ENCODE measurements around the gene CDH16. TPM values are rescaled to one million over a fixed set of nuclear protein-coding genes. Genes with fewer than 3 reads are reported as not detected.
"Not testable (repeated sequence)": the region's sequence is repeated elsewhere in the genome, so short reads cannot be mapped to it uniquely, and the experiment has no call there.

Gene CDH16
- total RNA-seq, 1 experiment from 2014 or later = not detected

DNA sequence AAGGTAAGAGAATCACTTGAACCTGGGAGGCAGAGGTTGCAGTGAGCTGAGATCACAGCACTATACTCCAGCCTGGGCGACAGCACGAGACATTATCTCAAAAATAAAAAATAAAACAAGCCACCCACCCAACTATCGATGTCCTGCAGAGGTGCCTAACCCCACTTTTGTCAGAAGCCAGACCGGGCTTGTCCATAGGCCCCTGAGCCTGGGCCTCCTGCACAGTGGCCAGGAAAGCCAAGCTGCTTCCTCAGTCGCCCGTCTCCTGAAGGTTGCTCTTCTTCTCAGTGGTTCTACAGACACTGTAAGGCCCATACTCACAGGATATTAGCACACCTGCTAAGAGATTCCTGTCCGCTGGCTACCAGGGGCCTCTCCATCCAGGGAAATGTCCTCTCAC is 27.9 kb upstream of the CDH16 start:
- intact Hi-C loops (cut with micrococcal nuclease; ENCODE audit: unreplicated experiment) = loop anchor here (5.0 kb wide), 1 partner anchor 49 kb away; no protein-coding TSS in a partner anchor
- no TSS peak for BruUV-seq (replicated peaks)
- H3K9me3 ChIP-seq (ENCODE audit: low read depth, low read length, poor library complexity, severe bottlenecking) = peaks cover 6% of the 10 kb centered on the region
- DNase-seq (ENCODE audit: low spot score) = no peak
- H3K4me1 ChIP-seq (ENCODE audit: insufficient read depth, low read length, poor library complexity, severe bottlenecking) = no peaks in the 10 kb centered on the region
- CTCF ChIA-PET = no interaction called here
- TF ChIP-seq, protein P1, sequence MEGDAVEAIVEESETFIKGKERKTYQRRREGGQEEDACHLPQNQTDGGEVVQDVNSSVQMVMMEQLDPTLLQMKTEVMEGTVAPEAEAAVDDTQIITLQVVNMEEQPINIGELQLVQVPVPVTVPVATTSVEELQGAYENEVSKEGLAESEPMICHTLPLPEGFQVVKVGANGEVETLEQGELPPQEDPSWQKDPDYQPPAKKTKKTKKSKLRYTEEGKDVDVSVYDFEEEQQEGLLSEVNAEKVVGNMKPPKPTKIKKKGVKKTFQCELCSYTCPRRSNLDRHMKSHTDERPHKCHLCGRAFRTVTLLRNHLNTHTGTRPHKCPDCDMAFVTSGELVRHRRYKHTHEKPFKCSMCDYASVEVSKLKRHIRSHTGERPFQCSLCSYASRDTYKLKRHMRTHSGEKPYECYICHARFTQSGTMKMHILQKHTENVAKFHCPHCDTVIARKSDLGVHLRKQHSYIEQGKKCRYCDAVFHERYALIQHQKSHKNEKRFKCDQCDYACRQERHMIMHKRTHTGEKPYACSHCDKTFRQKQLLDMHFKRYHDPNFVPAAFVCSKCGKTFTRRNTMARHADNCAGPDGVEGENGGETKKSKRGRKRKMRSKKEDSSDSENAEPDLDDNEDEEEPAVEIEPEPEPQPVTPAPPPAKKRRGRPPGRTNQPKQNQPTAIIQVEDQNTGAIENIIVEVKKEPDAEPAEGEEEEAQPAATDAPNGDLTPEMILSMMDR (conservative IDR thresholded peaks at IDR 0.05; ENCODE audit: low read depth, low read length) = no peak
- no peak for TF ChIP-seq EZH2 (IDR thresholded peaks at IDR 0.05; ENCODE audit: borderline replicate concordance, low read depth, low read length, poor library complexity, severe bottlenecking)
- H3K4me3 ChIP-seq (ENCODE audit: low read depth, low read length, poor library complexity, severe bottlenecking) = no peak overlapping the region
- no peak overlapping the region for H3K27ac ChIP-seq (ENCODE audit: low read depth, low read length, poor library complexity, severe bottlenecking)
- POLR2A ChIA-PET (ENCODE audit: low non-redundant PET) = no interaction called here
- H3K27me3 ChIP-seq (replicated peaks; ENCODE audit: insufficient read depth, low read depth, low read length, poor library complexity) = no peaks in the 10 kb centered on the region
- peaks cover 18% of the 10 kb centered on the region for H3K36me3 ChIP-seq (ENCODE audit: insufficient read depth, low read length, poor library complexity, severe bottlenecking)

DNA sequence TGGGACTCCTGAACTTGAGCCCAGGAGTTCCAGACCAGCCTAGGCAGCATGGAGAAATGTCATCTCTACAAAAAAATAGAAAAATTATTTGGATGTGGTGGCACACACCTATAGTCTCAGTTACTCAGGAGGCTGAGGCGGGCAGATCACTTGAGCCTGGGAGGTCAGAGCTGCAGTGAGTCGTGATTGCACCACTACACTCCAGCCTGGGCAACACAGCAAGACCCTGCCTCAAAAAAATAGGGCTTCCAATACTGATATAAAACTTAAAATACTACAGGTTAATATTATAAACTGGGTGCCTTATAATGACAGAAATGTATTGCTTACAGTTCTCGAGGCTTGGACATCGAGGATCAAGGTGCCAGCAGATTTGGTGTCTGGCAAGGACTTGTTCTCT is 27.3 kb upstream of the CDH16 start:
- no peak overlapping the region for H3K27ac ChIP-seq (ENCODE audit: low read depth, low read length, poor library complexity, severe bottlenecking)
- TF ChIP-seq, protein P1 (conservative IDR thresholded peaks at IDR 0.05; ENCODE audit: low read depth, low read length) = no peak
- no peak for TF ChIP-seq EZH2 (IDR thresholded peaks at IDR 0.05; ENCODE audit: borderline replicate concordance, low read depth, low read length, poor library complexity, severe bottlenecking)
- intact Hi-C loops (cut with micrococcal nuclease; ENCODE audit: unreplicated experiment) = loop anchor here (5.0 kb wide), 1 partner anchor 49 kb away; no protein-coding TSS in a partner anchor
- no peaks in the 10 kb centered on the region for H3K9me3 ChIP-seq (ENCODE audit: low read depth, low read length, poor library complexity, severe bottlenecking)
- DNase-seq (ENCODE audit: low spot score) = no peak
- CTCF ChIA-PET = no interaction called here
- BruUV-seq (replicated peaks) = no TSS peak
- H3K36me3 ChIP-seq (ENCODE audit: insufficient read depth, low read length, poor library complexity, severe bottlenecking) = peaks cover 24% of the 10 kb centered on the region
- no peak overlapping the region for H3K4me3 ChIP-seq (ENCODE audit: low read depth, low read length, poor library complexity, severe bottlenecking)
- H3K4me1 ChIP-seq (ENCODE audit: insufficient read depth, low read length, poor library complexity, severe bottlenecking) = no peaks in the 10 kb centered on the region
- POLR2A ChIA-PET (ENCODE audit: low non-redundant PET) = no interaction called here
- no peaks in the 10 kb centered on the region for H3K27me3 ChIP-seq (replicated peaks; ENCODE audit: insufficient read depth, low read depth, low read length, poor library complexity)

DNA sequence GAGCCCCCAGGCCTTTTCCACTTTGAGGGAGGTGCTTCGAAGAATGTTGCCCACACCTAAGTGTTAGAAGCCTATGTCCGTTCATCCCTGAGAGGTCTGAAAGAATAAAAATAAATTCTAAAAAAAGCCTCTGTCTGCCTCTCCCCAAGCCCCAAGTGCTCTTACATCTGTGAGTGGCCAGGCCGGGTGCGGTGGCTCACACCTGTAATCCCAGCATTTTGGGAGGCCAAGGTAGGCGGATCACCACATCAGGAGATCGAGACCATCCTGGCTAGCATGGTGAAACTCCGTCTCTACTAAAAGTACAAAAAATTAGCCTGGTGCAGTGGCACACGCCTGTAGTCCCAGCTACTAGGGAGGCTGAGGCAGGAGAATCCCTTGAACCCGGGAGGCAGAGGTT is 26.3 kb upstream of the CDH16 start:
- H3K27ac ChIP-seq (ENCODE audit: low read depth, low read length, poor library complexity, severe bottlenecking); BruUV-seq (replicated peaks); H3K4me3 ChIP-seq (ENCODE audit: low read depth, low read length, poor library complexity, severe bottlenecking); DNase-seq (ENCODE audit: low spot score); CTCF ChIA-PET; H3K27me3 ChIP-seq (replicated peaks; ENCODE audit: insufficient read depth, low read depth, low read length, poor library complexity); H3K9me3 ChIP-seq (ENCODE audit: low read depth, low read length, poor library complexity, severe bottlenecking); H3K4me1 ChIP-seq (ENCODE audit: insufficient read depth, low read length, poor library complexity, severe bottlenecking); POLR2A ChIA-PET (ENCODE audit: low non-redundant PET): not testable (repeated sequence)
- H3K36me3 ChIP-seq (ENCODE audit: insufficient read depth, low read length, poor library complexity, severe bottlenecking) = peaks cover 33% of the 10 kb centered on the region
- intact Hi-C loops (cut with micrococcal nuclease; ENCODE audit: unreplicated experiment) = loop anchor here (5.0 kb wide), 1 partner anchor 48 kb away; no protein-coding TSS in a partner anchor

DNA sequence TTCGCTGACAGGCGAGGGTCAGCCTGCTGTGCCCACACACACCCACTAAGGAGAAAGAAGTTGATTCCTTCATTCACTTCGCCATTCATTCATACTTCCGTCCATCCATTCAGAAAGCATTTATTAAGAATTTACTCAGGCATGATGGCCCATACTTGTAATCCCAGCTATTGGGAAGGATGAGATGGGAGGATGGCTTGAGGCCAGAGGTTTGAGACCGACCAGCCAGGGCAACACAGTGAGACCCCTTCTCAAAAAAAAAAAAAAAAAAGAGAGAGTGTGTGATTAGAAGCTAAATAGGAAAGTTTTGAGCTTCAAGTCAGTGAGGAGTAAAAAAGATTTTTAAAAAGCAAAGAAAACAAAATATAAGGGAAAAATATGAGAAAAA is 25.4 kb upstream of the CDH16 start:
- no peaks in the 10 kb centered on the region for H3K9me3 ChIP-seq (ENCODE audit: low read depth, low read length, poor library complexity, severe bottlenecking)
- no peak overlapping the region for H3K4me3 ChIP-seq (ENCODE audit: low read depth, low read length, poor library complexity, severe bottlenecking)
- no TSS peak for BruUV-seq (replicated peaks)
- ChIA-PET CTCF (interaction anchor here (0.7 kb wide), 1 partner anchor 217 kb away, joined by 3 read pairs; no protein-coding TSS in a partner anchor), POLR2A (ENCODE audit: low non-redundant PET) (no interaction called here)
- TF ChIP-seq, protein P1 (conservative IDR thresholded peaks at IDR 0.05; ENCODE audit: low read depth, low read length) = no peak
- no peak for TF ChIP-seq EZH2 (IDR thresholded peaks at IDR 0.05; ENCODE audit: borderline replicate concordance, low read depth, low read length, poor library complexity, severe bottlenecking)
- H3K27me3 ChIP-seq (replicated peaks; ENCODE audit: insufficient read depth, low read depth, low read length, poor library complexity) = no peaks in the 10 kb centered on the region
- DNase-seq (ENCODE audit: low spot score) = no peak
- H3K4me1 ChIP-seq (ENCODE audit: insufficient read depth, low read length, poor library complexity, severe bottlenecking) = no peaks in the 10 kb centered on the region
- no peak overlapping the region for H3K27ac ChIP-seq (ENCODE audit: low read depth, low read length, poor library complexity, severe bottlenecking)
- H3K36me3 ChIP-seq (ENCODE audit: insufficient read depth, low read length, poor library complexity, severe bottlenecking) = peaks cover 37% of the 10 kb centered on the region
- intact Hi-C loops (cut with micrococcal nuclease; ENCODE audit: unreplicated experiment) = no loop called here

Measured in A673 (cell line).